GM19239 (cell line): Measurements from ENCODE around the gene TP53RK.

ENCODE experiments used
- DNase-seq: peaks from one replicate; pipeline ENCODE4 v3.0.0; 2011; ENCODE audit warnings: low spot score; ENCODE audit not compliant: insufficient read length
- FAIRE-seq: peaks from 2 replicates; lab custom pipeline; 2011; peaks lifted over from hg19 to GRCh38; lab: Jason Lieb, UNC

The TP53RK gene

GRCh38 chr20:46670228-46670584 is 19.0 kb downstream of the TP53RK start:
- DNase-seq (no peak), FAIRE-seq (no peak)

- FAIRE-seq (no peak), DNase-seq (no peak)
Observed at GRCh38 chr20:46666818-46667515, 22.3 kb downstream of the TP53RK start.

- no peak for FAIRE-seq
Observed at GRCh38 chr20:46666306-46666705, 22.9 kb downstream of the TP53RK start.

GRCh38 chr20:46665602-46666001 is 23.6 kb downstream of the TP53RK start:
- no peak for DNase-seq
- FAIRE-seq: no peak

More at GRCh38 chr20:46666306-46666705, 22.9 kb downstream of the TP53RK start:
- no peak for DNase-seq

- FAIRE-seq: no peak
Observed at GRCh38 chr20:46663531-46663930, 25.7 kb downstream of the TP53RK start.

GRCh38 chr20:46661659-46662058 is 27.6 kb downstream of the TP53RK start:
- DNase-seq: no peak
- FAIRE-seq: no peak

More at GRCh38 chr20:46663531-46663930, 25.7 kb downstream of the TP53RK start:
- DNase-seq: no peak

GRCh38 chr20:46660487-46660886 is 28.8 kb downstream of the TP53RK start:
- no peak for DNase-seq
- FAIRE-seq: no peak

- no peak for FAIRE-seq
Observed at GRCh38 chr20:46657618-46658017, 31.6 kb downstream of the TP53RK start.

GRCh38 chr20:46657137-46657536 is 32.1 kb downstream of the TP53RK start:
- DNase-seq (no peak), FAIRE-seq (no peak)

More at GRCh38 chr20:46657618-46658017, 31.6 kb downstream of the TP53RK start:
- DNase-seq: no peak

- no peak for DNase-seq
- FAIRE-seq: no peak
Observed at GRCh38 chr20:46652699-46653098, 36.5 kb downstream of the TP53RK start.

GRCh38 chr20:46651091-46651962 is 37.9 kb downstream of the TP53RK start, which contains the start of gene SLC13A3:
SLC13A3 (minus strand) TSS chr20:46651459; CDS start chr20:46651421, 38 bp downstream.
- DNase-seq (no peak), FAIRE-seq (no peak)

- FAIRE-seq (no peak), DNase-seq (no peak)
Observed at GRCh38 chr20:46650575-46651090, 38.6 kb downstream of the TP53RK start.

GRCh38 chr20:46649965-46650542 is 39.2 kb downstream of the TP53RK start:
- FAIRE-seq: no peak
- DNase-seq: no peak

GRCh38 chr20:46649650-46649949 is 39.6 kb downstream of the TP53RK start:
- FAIRE-seq: no peak

GRCh38 chr20:46648903-46649649 is 40.2 kb downstream of the TP53RK start:
- DNase-seq: no peak
- FAIRE-seq: no peak

More at GRCh38 chr20:46649650-46649949, 39.6 kb downstream of the TP53RK start:
- no peak for DNase-seq

- DNase-seq (no peak), FAIRE-seq (no peak)
Observed at GRCh38 chr20:46647469-46647868, 41.8 kb downstream of the TP53RK start.

- no peak for DNase-seq
- no peak for FAIRE-seq
Observed at GRCh38 chr20:46646659-46647380, 42.4 kb downstream of the TP53RK start.

GRCh38 chr20:46646122-46646521 is 43.1 kb downstream of the TP53RK start:
- FAIRE-seq (no peak), DNase-seq (no peak)

GRCh38 chr20:46644733-46645132 is 44.5 kb downstream of the TP53RK start:
- FAIRE-seq (no peak), DNase-seq (no peak)
